HepG2 (cell line): ENCODE data around the gene NXPE3. TPM values are rescaled to one million over a fixed set of nuclear protein-coding genes. Genes with fewer than 3 reads are reported as not detected.

Experiments
- CBFB ChIP-seq: sonication (generic); formaldehyde crosslinking; IDR thresholded peaks from 2 replicates; pipeline ENCODE4 v1.4.0; 2020; ENCODE audit warnings: missing genetic modification reagents
- DR1 ChIP-seq: sonication (generic); formaldehyde crosslinking; IDR thresholded peaks from 2 replicates; pipeline ENCODE4 v1.8.0; 2021; ENCODE audit warnings: mild to moderate bottlenecking, missing genetic modification reagents, inconsistent platforms
- HNF4G ChIP-seq, 2 experiments: sonication (generic) in 1 of 2; formaldehyde crosslinking in 1 of 2; IDR thresholded peaks; 2 replicates each; pipeline versions ENCODE4 v1.4.0 to v1.6.1; 2011 to 2020; ENCODE audit warnings: borderline replicate concordance in 2 of 2, low read depth in 2 of 2, mild to moderate bottlenecking in 2 of 2, low read length in 1 of 2, missing genetic modification reagents in 1 of 2, moderate library complexity in 1 of 2
- MTF1 ChIP-seq: sonication (generic); formaldehyde crosslinking; IDR thresholded peaks from 2 replicates; pipeline ENCODE4 v1.5.0; 2020; ENCODE audit warnings: missing genetic modification reagents
- MTF2 ChIP-seq: sonication (generic); formaldehyde crosslinking; IDR thresholded peaks from 2 replicates; pipeline ENCODE4 v1.5.0; 2020; ENCODE audit warnings: missing genetic modification reagents, borderline replicate concordance
- MXI1 ChIP-seq: IDR thresholded peaks from 3 replicates; pipeline ENCODE4 v1.6.1; 2012; ENCODE audit warnings: low read depth, low read length, inconsistent platforms, borderline replicate concordance
- PCBP1 ChIP-seq: fragments of 200-400 bp; formaldehyde crosslinking; IDR thresholded peaks from 2 replicates; pipeline ENCODE4 v1.6.1; 2017; ENCODE audit warnings: mild to moderate bottlenecking, low read depth, low read length, borderline replicate concordance
- PHB2 ChIP-seq: fragments of 450-650 bp; IDR thresholded peaks from 2 replicates; pipeline ENCODE4 v1.6.1; 2018; ENCODE audit not compliant: partially characterized antibody
- TOPORS ChIP-seq: sonication (generic); formaldehyde crosslinking; IDR thresholded peaks from 2 replicates; pipeline ENCODE4 v1.8.0; 2023; ENCODE audit warnings: mild to moderate bottlenecking, missing genetic modification reagents
- TSC22D2 ChIP-seq: sonication (generic); formaldehyde crosslinking; IDR thresholded peaks from 2 replicates; pipeline ENCODE4 v1.5.1; 2020; ENCODE audit warnings: missing genetic modification reagents, mild to moderate bottlenecking, borderline replicate concordance
- ZFP36L2 ChIP-seq: sonication (generic); formaldehyde crosslinking; IDR thresholded peaks from 2 replicates; pipeline ENCODE4 v1.4.0; 2020; ENCODE audit warnings: missing genetic modification reagents
- ZFP41 ChIP-seq: sonication (generic); formaldehyde crosslinking; IDR thresholded peaks from 2 replicates; pipeline ENCODE4 v1.4.0; 2020; ENCODE audit warnings: mild to moderate bottlenecking, missing genetic modification reagents, borderline replicate concordance
- ZFX ChIP-seq: sonication (generic); formaldehyde crosslinking; IDR thresholded peaks from 2 replicates; pipeline ENCODE4 v1.4.0; 2020; ENCODE audit warnings: mild to moderate bottlenecking, low read depth, missing genetic modification reagents, moderate library complexity
- ZNF713 ChIP-seq: sonication (generic); formaldehyde crosslinking; IDR thresholded peaks from 2 replicates; pipeline ENCODE4 v1.4.0; 2020; ENCODE audit warnings: mild to moderate bottlenecking, missing genetic modification reagents
- polyA plus RNA-seq, 8 experiments: library from polyadenylated mRNA; depleted of rRNA in 3 of 8; stranded (reverse) in 7 of 8; unstranded in 1 of 8; fragments of >200 nt; fragmentation: Illumina TruSeq in 4 of 8; extraction: Trizol in 4 of 8; gene quantifications; 2 replicates each; pipeline versions ENCODE4 v1.2.1 to v1.2.3, GENCODE V29; 2011 to 2016; ENCODE audit warnings: low read depth in 4 of 8, missing spikeins in 1 of 8, mixed read lengths in 1 of 8; ENCODE audit not compliant: insufficient read depth in 1 of 8
- total RNA-seq, 5 experiments: library from RNA; depleted of rRNA; stranded (reverse); fragments of >200 nt; fragmentation: Illumina TruSeq; extraction: Trizol; gene quantifications; 2 replicates each; pipeline ENCODE4 v1.2.3, GENCODE V29; 2016; ENCODE audit warnings: low read depth in 1 of 5
- TF ChIP-seq, protein P1 (sequence below): sonication (generic); formaldehyde crosslinking; IDR thresholded peaks from 2 replicates; pipeline ENCODE4 v1.5.1; 2020; ENCODE audit warnings: mild to moderate bottlenecking, missing genetic modification reagents, borderline replicate concordance
- TF ChIP-seq, protein P2 (sequence below): sonication (generic); formaldehyde crosslinking; IDR thresholded peaks from 2 replicates; pipeline ENCODE4 v1.5.1; 2020; ENCODE audit warnings: mild to moderate bottlenecking, missing genetic modification reagents, moderate library complexity
- TF ChIP-seq, protein P3 (sequence below): IDR thresholded peaks from 2 replicates; pipeline ENCODE4 v1.6.1; 2016; ENCODE audit warnings: missing genetic modification reagents, missing compliant biosample characterization

Gene NXPE3
- total and polyA plus RNA-seq, 2 of the 13 experiments (the other 11 are each of a cell fraction or from before 2014, with no cell fraction given) = 3.5 to 4.7 TPM

DNA sequence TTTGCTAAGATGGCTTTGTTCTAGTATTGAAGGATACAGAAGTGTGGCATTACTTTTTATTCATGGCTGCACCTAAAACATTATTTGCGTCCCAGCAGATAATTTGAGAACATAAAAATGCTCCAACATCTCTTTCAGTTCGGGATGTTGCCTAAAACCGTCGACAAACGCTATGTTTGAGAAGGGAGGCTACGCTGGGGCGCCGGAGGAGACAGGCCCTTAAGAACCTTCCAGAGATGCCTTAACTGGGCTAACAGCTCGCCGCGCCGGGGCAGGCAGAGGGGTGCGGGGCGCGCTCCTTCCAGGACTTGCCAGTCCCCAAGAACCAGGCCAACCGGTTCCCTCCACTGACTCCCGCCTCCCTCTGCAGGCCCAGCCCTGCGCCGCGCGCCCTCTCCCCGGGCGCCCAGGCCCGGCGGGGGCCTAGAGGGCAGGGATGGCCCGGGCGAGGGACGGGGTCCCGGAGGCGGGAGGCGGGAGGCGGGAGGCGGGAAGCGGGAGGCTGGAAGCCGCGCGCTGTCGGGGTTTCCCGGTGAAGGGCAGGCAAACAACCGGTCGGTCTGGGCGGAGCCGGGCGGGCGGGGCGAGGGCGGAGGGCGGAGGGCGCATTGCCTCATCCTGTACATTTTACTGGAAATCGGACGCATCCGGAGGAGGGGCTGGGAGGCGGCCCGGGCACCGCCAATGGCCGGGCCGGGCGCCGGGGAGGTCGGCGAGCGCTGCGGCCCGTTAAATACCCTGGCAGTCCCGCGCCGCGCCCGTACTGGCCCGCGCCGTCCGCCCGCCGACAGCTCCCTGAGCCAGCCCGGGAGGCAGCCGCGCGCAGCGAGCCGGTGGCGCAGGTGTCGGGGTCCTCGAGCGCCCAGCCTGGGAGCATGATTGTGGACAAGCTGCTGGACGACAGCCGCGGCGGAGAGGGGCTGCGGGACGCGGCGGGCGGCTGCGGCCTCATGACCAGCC, 70.0 kb downstream of the NXPE3 start, which contains the start of gene NFKBIZ (continued):
- no peak for TF ChIP-seq ZNF713 (CRISPR knock-in tag)
- no peak; the same call in 1 of the 2 replicates for TF ChIP-seq CBFB
- TF ChIP-seq, protein P1, sequence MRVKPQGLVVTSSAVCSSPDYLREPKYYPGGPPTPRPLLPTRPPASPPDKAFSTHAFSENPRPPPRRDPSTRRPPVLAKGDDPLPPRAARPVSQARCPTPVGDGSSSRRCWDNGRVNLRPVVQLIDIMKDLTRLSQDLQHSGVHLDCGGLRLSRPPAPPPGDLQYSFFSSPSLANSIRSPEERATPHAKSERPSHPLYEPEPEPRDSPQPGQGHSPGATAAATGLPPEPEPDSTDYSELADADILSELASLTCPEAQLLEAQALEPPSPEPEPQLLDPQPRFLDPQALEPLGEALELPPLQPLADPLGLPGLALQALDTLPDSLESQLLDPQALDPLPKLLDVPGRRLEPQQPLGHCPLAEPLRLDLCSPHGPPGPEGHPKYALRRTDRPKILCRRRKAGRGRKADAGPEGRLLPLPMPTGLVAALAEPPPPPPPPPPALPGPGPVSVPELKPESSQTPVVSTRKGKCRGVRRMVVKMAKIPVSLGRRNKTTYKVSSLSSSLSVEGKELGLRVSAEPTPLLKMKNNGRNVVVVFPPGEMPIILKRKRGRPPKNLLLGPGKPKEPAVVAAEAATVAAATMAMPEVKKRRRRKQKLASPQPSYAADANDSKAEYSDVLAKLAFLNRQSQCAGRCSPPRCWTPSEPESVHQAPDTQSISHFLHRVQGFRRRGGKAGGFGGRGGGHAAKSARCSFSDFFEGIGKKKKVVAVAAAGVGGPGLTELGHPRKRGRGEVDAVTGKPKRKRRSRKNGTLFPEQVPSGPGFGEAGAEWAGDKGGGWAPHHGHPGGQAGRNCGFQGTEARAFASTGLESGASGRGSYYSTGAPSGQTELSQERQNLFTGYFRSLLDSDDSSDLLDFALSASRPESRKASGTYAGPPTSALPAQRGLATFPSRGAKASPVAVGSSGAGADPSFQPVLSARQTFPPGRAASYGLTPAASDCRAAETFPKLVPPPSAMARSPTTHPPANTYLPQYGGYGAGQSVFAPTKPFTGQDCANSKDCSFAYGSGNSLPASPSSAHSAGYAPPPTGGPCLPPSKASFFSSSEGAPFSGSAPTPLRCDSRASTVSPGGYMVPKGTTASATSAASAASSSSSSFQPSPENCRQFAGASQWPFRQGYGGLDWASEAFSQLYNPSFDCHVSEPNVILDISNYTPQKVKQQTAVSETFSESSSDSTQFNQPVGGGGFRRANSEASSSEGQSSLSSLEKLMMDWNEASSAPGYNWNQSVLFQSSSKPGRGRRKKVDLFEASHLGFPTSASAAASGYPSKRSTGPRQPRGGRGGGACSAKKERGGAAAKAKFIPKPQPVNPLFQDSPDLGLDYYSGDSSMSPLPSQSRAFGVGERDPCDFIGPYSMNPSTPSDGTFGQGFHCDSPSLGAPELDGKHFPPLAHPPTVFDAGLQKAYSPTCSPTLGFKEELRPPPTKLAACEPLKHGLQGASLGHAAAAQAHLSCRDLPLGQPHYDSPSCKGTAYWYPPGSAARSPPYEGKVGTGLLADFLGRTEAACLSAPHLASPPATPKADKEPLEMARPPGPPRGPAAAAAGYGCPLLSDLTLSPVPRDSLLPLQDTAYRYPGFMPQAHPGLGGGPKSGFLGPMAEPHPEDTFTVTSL = no peak; the same call in 1 of the 2 replicates
- no peak for TF ChIP-seq ZFP36L2 (CRISPR knock-in tag)
- no peak for TF ChIP-seq PHB2
- no peak for TF ChIP-seq TSC22D2
- TF ChIP-seq MTF2 (CRISPR knock-in tag) = no peak
- TF ChIP-seq, protein P2, sequence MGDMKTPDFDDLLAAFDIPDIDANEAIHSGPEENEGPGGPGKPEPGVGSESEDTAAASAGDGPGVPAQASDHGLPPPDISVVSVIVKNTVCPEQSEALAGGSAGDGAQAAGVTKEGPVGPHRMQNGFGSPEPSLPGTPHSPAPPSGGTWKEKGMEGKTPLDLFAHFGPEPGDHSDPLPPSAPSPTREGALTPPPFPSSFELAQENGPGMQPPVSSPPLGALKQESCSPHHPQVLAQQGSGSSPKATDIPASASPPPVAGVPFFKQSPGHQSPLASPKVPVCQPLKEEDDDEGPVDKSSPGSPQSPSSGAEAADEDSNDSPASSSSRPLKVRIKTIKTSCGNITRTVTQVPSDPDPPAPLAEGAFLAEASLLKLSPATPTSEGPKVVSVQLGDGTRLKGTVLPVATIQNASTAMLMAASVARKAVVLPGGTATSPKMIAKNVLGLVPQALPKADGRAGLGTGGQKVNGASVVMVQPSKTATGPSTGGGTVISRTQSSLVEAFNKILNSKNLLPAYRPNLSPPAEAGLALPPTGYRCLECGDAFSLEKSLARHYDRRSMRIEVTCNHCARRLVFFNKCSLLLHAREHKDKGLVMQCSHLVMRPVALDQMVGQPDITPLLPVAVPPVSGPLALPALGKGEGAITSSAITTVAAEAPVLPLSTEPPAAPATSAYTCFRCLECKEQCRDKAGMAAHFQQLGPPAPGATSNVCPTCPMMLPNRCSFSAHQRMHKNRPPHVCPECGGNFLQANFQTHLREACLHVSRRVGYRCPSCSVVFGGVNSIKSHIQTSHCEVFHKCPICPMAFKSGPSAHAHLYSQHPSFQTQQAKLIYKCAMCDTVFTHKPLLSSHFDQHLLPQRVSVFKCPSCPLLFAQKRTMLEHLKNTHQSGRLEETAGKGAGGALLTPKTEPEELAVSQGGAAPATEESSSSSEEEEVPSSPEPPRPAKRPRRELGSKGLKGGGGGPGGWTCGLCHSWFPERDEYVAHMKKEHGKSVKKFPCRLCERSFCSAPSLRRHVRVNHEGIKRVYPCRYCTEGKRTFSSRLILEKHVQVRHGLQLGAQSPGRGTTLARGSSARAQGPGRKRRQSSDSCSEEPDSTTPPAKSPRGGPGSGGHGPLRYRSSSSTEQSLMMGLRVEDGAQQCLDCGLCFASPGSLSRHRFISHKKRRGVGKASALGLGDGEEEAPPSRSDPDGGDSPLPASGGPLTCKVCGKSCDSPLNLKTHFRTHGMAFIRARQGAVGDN (CRISPR knock-in tag) = peak; percentile 83
- TF ChIP-seq MXI1 = peak; percentile 74; the same call in 1 of the 3 replicates
- TF ChIP-seq ZFX (CRISPR knock-in tag) = peak; percentile 82
- TF ChIP-seq, protein P3, sequence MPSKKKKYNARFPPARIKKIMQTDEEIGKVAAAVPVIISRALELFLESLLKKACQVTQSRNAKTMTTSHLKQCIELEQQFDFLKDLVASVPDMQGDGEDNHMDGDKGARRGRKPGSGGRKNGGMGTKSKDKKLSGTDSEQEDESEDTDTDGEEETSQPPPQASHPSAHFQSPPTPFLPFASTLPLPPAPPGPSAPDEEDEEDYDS (CRISPR knock-in tag) = peak; percentile 96
- peak; percentile 85 for TF ChIP-seq TOPORS (CRISPR knock-in tag)
- no peak for TF ChIP-seq PCBP1
- no peak for TF ChIP-seq HNF4G (IDR thresholded peaks at IDR 0.05; ENCODE audit: borderline replicate concordance, low read depth, low read length)
- no peak for TF ChIP-seq HNF4G (CRISPR knock-in tag; IDR thresholded peaks at IDR 0.05; ENCODE audit: borderline replicate concordance, low read depth)
- TF ChIP-seq MTF1 (CRISPR knock-in tag) = peak; percentile 33; the same call in 1 of the 2 replicates
- TF ChIP-seq ZFP41 (CRISPR knock-in tag) = no peak
- peak; percentile 95 for TF ChIP-seq DR1 (CRISPR knock-in tag)
